NCI-H526 (cell line): ENCODE data around the gene ARHGAP24.
"Not testable (repeated sequence)": the region's sequence is repeated elsewhere in the genome, so short reads cannot be mapped to it uniquely, and the experiment has no call there.

Source experiments
- DNase-seq, 2 experiments: peaks; one replicate each; lab custom pipeline; 2025; lab: John Stamatoyannopoulos, UW

The ARHGAP24 gene

GRCh38 chr4:86015412-86016350 lies 540.7 kb downstream of the ARHGAP24 start:
- no peak for DNase-seq

GRCh38 chr4:86019362-86019761 lies 544.4 kb downstream of the ARHGAP24 start:
- DNase-seq: no peak

DNA sequence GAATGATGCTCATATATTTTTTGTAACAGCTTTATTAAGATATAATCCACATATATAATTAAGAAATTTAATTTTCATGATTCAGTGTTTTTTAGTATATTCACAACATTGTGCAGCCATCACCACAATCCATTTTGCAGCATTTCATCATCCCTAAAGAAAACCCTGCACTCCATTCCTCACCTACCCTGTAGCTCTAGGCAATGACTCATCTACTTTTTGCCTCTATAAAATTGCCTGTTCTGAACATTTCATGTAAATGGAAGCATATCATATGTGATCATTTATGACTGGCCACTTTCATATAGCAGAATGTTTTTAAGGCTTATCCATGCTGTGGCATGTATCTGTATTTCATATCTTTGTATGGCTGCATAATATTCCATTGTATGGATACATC lies 545.0 kb downstream of the ARHGAP24 start:
- DNase-seq: no peak

- DNase-seq: not testable (repeated sequence)
Measured at GRCh38 chr4:86021671-86022070, 546.7 kb downstream of the ARHGAP24 start.

GRCh38 chr4:86026720-86027119 lies 551.8 kb downstream of the ARHGAP24 start:
- DNase-seq: no peak

DNA sequence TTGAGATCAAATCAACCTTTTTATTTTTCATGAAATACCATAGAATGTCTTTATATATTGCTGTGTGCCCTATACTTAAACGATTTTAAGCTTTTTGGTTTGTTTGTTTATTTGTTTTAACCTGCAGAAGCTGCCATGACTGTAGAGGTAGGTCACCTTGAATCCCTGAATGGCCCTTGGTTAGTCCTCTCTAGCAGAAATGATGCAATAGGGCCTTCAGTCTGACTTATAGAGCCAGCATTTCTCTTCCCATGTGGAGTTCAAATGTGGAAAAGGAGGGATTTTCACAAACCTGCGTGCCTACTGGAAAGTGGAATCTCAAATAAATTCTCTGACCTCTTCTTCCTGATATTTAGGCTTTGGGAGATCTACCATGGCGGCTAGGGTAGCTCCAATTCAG lies 557.0 kb downstream of the ARHGAP24 start:
- no peak for DNase-seq

DNA sequence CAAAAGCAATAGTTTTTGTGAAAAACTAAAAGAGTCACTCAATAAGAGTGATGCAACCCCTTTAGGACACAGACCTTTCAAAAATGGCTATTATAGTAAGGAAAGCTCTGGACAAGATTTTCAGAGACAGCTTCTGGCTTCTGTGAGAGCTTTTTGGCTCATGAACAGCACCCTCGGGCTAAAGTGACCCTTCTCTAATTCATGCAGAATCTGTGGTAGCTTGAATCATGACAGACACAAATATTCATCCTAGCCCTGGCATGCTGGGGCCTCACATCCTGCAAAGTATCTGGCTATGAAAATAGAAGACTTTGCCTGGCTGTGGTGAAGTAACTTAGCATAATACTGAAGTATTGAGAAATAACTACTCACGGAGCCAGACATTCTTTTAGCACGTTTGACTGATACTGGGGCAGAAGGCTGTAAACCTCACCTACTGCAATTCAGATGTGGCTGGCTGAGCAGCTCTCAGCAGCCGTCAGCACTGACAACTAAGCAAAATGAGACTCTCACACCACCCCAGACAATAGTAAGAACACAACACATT lies 557.6 kb downstream of the ARHGAP24 start:
- no peak for DNase-seq

DNA sequence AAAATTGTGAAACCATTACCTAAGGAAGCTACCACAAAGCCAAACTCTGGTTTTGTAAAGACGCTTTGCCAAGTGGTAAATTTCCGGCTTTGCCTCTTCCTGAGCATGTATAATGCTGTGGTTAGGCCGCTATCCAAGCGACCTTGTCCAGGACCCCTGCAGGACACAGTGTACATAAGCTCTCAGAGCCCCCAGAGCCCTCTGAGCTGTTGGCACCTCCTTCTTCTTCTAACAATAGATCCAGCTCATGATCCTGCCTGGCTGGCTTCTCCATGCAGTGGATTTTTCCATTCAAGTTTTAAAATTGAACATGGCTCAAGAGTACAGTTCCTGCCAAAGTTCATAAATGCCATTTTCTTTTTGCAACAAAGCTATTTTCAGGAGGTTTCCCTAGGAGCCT lies 558.2 kb downstream of the ARHGAP24 start:
- DNase-seq: no peak

GRCh38 chr4:86034616-86035015 lies 559.7 kb downstream of the ARHGAP24 start:
- DNase-seq: no peak

DNA sequence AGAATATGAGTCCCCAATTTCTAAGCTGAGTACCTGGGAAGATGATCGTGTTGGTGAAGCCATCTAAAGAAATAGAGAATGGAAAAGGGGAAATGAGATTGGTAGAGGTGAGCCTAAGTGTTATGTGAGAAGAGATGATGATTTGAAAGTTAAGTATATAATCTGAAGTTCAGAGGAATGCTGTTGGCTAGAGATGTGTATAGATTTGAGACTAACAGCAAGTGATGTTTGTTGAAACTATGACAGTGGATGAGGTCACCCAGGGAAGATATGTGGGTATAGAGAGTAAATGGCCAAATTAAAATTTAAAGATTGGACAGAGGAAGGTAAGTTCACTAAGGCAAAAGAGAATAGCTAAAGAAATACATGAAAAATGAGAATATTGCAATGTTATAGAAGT lies 560.7 kb downstream of the ARHGAP24 start:
- no peak for DNase-seq

DNA sequence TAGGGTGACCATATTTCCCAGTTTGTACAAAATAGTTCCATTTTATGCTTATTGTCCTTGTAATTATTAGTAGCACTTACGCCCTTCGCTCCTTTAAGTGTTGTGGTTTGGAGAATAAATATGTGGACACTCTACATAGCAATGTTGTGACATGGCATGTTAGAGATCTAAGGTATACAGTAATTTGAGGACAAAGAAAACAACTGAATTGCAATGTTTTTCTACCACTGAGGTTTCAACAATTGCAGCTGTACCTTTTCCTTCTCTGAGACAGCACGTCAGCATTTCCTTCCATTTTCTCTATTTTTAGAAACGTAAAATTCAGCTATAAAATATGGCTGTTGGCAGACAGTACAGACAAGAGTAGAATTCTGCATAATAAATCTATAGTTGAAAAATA lies 561.8 kb downstream of the ARHGAP24 start:
- no peak for DNase-seq

DNA sequence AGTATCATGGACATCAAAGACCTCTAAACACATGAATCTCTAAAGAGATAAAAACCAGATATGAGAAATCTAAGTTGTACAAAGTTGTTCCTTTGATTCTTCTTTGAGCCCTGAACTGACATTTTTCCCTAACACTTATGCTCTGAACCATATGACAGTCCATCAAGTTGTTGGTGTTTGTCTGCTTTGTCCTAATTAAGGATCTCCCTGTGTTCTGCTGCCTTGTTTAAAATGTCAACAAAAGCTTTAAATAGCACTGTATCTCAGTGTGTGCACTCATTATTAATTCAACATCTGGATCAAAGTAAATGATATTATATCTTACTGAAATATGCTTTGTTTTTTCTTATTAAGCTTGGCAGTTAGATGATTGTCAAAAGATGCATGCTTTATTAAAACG lies 563.1 kb downstream of the ARHGAP24 start:
- DNase-seq: no peak

DNA sequence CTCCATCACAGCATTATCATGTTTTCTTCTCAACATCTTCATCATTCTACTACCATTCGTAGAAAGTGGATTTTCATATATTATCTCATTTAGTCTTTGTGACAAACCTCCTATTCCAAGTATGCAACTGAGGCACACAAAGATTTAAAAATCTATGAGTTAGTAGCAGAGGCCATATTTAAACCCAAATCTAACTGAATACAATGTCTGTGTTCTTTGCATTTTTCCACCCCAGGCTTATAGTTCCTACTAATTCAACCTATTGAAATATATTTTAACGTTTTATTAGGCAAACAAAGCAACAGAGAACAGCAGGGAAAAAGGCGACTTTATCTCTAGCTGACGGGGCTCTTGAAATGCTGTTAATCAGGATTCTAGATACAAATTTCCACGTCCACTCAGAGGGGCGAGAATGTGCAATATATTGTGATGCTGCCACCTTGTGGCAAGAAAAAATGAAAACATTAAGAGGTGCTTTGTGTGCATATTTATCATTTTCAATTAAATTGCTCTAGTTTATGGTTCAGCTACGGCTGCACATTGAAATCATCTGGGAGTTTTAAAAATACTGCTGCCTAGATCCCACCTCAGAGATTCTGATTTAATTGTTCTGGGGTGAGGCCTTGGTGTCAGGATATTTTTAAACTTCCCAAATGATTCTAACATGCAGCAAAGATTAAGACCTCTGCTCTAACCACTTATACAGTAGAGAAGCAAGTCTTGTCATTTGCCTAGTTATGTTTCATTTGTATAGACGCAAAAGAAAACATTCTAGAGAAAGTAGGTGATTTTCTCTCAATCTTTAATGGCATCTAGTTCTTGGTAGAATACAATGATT lies 569.0 kb downstream of the ARHGAP24 start:
- DNase-seq: peak; percentile 27 to 61

- DNase-seq: no peak
Measured at GRCh38 chr4:86044593-86044985, 569.6 kb downstream of the ARHGAP24 start.

- DNase-seq: no peak
Measured at GRCh38 chr4:86048426-86048825, 573.5 kb downstream of the ARHGAP24 start.

DNA sequence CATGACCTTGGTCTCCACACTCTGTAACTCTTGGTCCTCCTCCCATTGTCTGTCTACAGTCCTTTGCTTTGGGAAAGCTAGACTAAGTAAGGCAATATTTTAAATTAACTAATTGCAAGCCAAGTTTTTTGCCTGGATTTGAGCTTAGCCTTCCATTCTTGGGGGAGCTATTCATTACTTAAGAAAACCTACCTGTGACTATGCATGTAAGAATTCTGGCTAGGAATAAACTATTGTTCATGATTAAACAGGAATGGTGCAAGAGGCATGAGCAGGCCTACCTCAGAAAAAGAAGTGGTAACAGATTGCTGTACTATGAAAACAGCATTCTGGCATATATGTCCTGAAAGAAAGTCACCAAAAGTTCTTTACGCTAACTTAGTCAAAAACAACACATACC lies 575.5 kb downstream of the ARHGAP24 start:
- no peak for DNase-seq
